Right lobe of liver (tissue), 6 donors: Measurements from ENCODE around the gene SMIM9. TPM values are rescaled to one million over a fixed set of nuclear protein-coding genes. Genes with fewer than 3 reads are reported as not detected.
"Not testable (repeated sequence)": the region's sequence is repeated elsewhere in the genome, so short reads cannot be mapped to it uniquely, and the experiment has no call there.

Experiments
- ATAC-seq, 4 donors: fragments of 200-7000 bp; cut with Tn5 transposase; one replicate each; pipeline ENCODE4 v1.9.1; 2020; ENCODE audit warnings: mild to moderate bottlenecking in 4 of 4, moderate library complexity in 4 of 4
- DNase-seq, 3 donors: peaks; one replicate each; pipeline ENCODE4 v3.0.0-alpha.2; 2020
- H3K27ac ChIP-seq, 3 donors: fragments of 200-600 bp; one replicate each; pipeline ENCODE4 v1.8.0; 2022
- H3K27me3 ChIP-seq, 2 donors: fragments of 200-600 bp; one replicate each; pipeline ENCODE4 v1.8.0; 2022
- H3K36me3 ChIP-seq, 4 donors: fragments of 200-600 bp; sonication (generic) in 1 of 4; one replicate each; pipeline versions ENCODE4 v1.5.1 to v1.8.0; 2017 to 2022; ENCODE audit warnings: control low read depth in 1 of 4
- H3K4me1 ChIP-seq, 4 donors: fragments of 200-600 bp; sonication (generic) in 1 of 4; one replicate each; pipeline versions ENCODE4 v1.5.1 to v1.8.0; 2017 to 2022; ENCODE audit warnings: control low read depth in 1 of 4
- H3K4me3 ChIP-seq, 3 donors: fragments of 200-600 bp; one replicate each; pipeline ENCODE4 v1.8.0; 2022
- H3K9me3 ChIP-seq, 4 donors: fragments of 200-600 bp; sonication (generic) in 1 of 4; one replicate each; pipeline versions ENCODE4 v1.5.1 to v1.8.0; 2017 to 2022; ENCODE audit warnings: control low read depth in 1 of 4
- POLR2A ChIP-seq: fragments of 450-650 bp; IDR thresholded peaks from one replicate; pipeline ENCODE4 v1.6.1; 2017; ENCODE audit warnings: antibody characterized with exemption, mild to moderate bottlenecking
- WGBS: methylation state at CpG from one replicate; pipeline ENCODE4 v1.1.6; 2018; ENCODE audit warnings: low coverage, low lambda C conversion rate; ENCODE audit not compliant: insufficient coverage; ENCODE audit errors: missing lambda C conversion rate; 5-methylcytosine and 5-hydroxymethylcytosine counted together
- intact Hi-C, 2 donors: fragments of 100-400 bp; cut with DNase I; formaldehyde crosslinking; loops; one replicate each; pipeline versions ENCODE4 v1.11.2 to v1.14.1; 2022
- total RNA-seq, 6 experiments: library from RNA; depleted of rRNA in 2 of 6; stranded (reverse); fragments of >200 nt in 2 of 6; fragmentation: NEBNext Ultra II Directional in 3 of 6; extraction: Animal tissue kit (Norgen Biotek cat#: 25700) in 3 of 6; gene quantifications; one replicate each; pipeline versions ENCODE4 v1.1.0 to v1.2.4, GENCODE V29; 2016 to 2023
- TF ChIP-seq, protein P1 (sequence below), 4 donors: fragments of 200-600 bp in 3 of 4; fragments of 450-650 bp in 1 of 4; IDR thresholded peaks; one replicate each; pipeline versions ENCODE4 v1.5.1 to v1.8.0; 2016 to 2022; ENCODE audit warnings: antibody characterized with exemption in 4 of 4, mild to moderate bottlenecking in 2 of 4
- donor health status: DM: no; HTN: yes; CAD: no.
- donor health status: DM: no; HTN: no; CAD: no.
- donor health status: DM: no; HTN: no; CAD: no.
- donor health status: DM: no; HTN: yes; CAD: no.
- donor health status: DM: no; HTN: yes; CAD: no.

SMIM9 gene
- total RNA-seq, 6 experiments from 2014 or later, result not detected

DNA sequence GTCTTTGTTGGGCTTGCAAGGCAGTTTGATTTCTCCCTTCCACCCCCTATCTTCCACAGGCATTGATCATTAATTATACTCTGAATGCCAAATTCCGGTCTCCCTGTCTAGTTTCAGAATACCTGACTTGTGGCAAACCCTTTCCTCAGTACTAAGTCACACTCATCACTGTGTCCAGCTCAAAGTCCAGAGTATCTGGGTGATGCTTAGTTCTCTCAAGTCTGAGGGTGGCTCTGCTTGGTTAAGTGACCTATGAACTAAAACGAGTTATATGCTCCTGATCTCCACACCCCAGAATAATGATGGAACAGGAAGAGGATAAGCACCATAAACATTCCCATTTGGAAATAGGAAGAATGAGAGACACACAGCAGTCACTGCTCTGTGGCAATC is 6.5 kb downstream of the SMIM9 start:
- Histone ChIP-seq H3K4me3 (no peak overlapping the region), H3K27ac (no peak overlapping the region), H3K27me3 (peaks cover 0 to 6% of the 10 kb centered on the region in 2 donors), H3K36me3 (no peaks in the 10 kb centered on the region), H3K9me3 (no peaks in the 10 kb centered on the region), H3K4me1 (no peaks in the 10 kb centered on the region)
- intact Hi-C loops, result no loop called here
- no peak for DNase-seq
- ATAC-seq, result no peak
- WGBS, result 60% methylated on average over 1 of the region's 2 CpGs
- no peak for TF ChIP-seq POLR2A
- TF ChIP-seq, protein P1, sequence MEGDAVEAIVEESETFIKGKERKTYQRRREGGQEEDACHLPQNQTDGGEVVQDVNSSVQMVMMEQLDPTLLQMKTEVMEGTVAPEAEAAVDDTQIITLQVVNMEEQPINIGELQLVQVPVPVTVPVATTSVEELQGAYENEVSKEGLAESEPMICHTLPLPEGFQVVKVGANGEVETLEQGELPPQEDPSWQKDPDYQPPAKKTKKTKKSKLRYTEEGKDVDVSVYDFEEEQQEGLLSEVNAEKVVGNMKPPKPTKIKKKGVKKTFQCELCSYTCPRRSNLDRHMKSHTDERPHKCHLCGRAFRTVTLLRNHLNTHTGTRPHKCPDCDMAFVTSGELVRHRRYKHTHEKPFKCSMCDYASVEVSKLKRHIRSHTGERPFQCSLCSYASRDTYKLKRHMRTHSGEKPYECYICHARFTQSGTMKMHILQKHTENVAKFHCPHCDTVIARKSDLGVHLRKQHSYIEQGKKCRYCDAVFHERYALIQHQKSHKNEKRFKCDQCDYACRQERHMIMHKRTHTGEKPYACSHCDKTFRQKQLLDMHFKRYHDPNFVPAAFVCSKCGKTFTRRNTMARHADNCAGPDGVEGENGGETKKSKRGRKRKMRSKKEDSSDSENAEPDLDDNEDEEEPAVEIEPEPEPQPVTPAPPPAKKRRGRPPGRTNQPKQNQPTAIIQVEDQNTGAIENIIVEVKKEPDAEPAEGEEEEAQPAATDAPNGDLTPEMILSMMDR (IDR thresholded peaks at IDR 0.05), result no peak

DNA sequence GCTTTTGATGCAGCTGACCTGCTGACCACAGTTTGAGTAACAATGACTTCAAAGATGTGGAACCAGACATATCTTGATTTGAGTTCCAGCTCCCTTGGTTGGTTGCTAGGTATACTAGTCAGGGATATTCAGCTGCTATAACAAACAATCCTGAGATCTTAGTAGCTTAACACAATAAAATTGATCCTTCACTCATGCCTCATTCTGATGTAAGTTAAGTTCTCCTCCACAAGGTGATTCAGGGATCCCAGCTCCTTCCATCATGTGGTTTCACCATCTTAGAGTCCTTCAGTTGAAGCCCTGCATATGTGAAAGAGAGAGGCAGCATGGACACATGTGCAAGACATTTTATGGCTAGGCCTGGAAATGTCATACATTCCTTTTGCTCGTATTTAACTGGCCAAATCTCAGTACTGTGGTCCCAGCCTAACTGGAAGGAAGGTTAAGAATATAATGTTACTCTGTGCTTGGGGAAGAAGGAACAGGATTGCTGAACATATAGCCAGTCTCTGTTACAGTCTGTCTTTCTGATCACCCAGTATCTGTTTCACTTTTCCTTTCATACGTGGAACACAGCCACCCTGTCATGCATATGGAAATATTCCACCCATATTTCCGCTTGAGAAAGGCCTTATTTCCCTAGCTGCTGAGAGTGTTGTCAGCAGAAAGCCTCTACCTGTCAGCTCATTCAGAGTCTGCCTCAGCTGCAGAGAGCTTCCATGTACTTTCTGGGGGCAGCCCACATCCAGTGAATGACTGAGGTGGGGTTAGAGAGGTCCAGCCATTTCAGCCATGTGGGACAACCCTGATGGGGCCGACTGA is 7.1 kb downstream of the SMIM9 start:
- no peak for TF ChIP-seq POLR2A
- TF ChIP-seq, protein P1 (IDR thresholded peaks at IDR 0.05), result no peak
- no peaks in the 10 kb centered on the region for H3K27me3 ChIP-seq
- H3K9me3 ChIP-seq, result no peaks in the 10 kb centered on the region
- intact Hi-C loops, result no loop called here
- no peaks in the 10 kb centered on the region for H3K36me3 ChIP-seq
- ATAC-seq (peak in 3 of 4 donors; percentile 29 to 52 (median 48)), DNase-seq (no peak)
- no peak overlapping the region for H3K27ac ChIP-seq
- WGBS, result 40% methylated on average over 3 of the region's 4 CpGs
- H3K4me1 ChIP-seq, result no peaks in the 10 kb centered on the region
- H3K4me3 ChIP-seq, result no peak overlapping the region

DNA sequence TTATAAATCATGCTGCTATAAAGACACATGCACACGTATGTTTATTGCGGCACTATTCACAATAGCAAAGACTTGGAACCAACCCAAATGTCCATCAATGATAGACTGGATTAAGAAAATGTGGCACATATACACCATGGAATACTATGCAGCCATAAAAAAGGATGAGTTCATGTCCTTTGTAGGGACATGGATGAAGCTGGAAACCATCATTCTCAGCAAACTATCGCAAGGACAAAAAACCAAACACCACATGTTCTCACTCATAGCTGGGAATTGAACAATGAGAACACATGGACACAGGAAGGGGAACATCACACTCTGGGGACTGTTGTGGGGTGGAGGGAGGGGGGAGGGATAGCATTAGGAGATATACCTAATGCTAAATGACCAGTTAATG is 8.9 kb downstream of the SMIM9 start:
- WGBS, result 67% methylated on average over 1 of the region's 3 CpGs

DNA sequence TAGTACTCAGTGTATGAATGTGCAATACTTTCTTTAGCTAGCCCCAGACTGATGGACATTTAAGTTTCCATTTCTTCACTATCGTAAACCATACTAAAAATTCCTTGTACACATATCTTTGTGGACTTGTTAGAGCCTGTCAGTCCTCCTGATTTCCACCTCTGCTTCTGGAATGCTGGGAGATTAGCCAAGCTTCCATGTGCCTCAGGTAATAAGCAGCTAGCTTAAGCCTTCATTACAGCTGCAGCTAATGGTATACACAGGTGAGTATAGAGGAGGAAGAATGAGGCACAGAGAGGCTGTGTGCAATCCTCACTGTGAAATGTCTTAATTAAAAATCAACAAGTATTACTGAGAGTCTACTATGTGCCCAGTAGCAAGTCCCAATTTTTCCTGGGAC is 9.8 kb downstream of the SMIM9 start:
- intact Hi-C loops, result no loop called here
- Histone ChIP-seq H3K27ac (no peak overlapping the region), H3K9me3 (no peaks in the 10 kb centered on the region), H3K27me3 (no peaks in the 10 kb centered on the region), H3K36me3 (no peaks in the 10 kb centered on the region), H3K4me1 (no peaks in the 10 kb centered on the region), H3K4me3 (no peak overlapping the region)
- TF ChIP-seq, protein P1 (IDR thresholded peaks at IDR 0.05), result no peak
- TF ChIP-seq POLR2A, result no peak
- 56% methylated on average over 1 of the region's 1 CpG for WGBS
- no peak for ATAC-seq
- DNase-seq, result no peak

More for the DNA sequence above, 8.9 kb downstream of the SMIM9 start:
- H3K27ac ChIP-seq, H3K27me3 ChIP-seq, H3K36me3 ChIP-seq, intact Hi-C loops, H3K9me3 ChIP-seq, H3K4me3 ChIP-seq, DNase-seq, ATAC-seq, H3K4me1 ChIP-seq: not testable (repeated sequence)

DNA sequence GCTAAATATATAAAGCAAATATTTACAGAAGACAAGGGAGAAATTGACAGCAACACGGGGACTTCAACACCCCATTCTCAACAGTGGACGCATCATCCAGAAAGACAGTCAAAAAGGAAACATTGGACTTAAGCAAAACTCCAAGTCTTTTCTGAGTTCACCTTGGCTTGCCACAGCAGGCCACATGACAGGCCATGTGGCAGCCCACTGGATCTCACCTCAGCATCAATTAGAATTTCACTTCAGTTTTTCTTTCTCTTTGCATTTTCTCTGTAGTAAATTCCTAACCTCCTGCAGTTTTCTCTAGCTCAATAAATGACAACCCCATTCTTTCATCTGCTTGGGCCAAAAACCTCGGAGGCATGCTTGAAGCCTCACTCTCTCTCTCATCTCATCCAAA is 12.4 kb downstream of the SMIM9 start:
- no peak overlapping the region for H3K27ac ChIP-seq
- no peak for TF ChIP-seq POLR2A
- TF ChIP-seq, protein P1 (IDR thresholded peaks at IDR 0.05), result no peak
- H3K4me3 ChIP-seq, result no peak overlapping the region
- intact Hi-C loops, result no loop called here
- H3K36me3 ChIP-seq, result no peaks in the 10 kb centered on the region
- no peaks in the 10 kb centered on the region for H3K4me1 ChIP-seq
- H3K27me3 ChIP-seq, result no peaks in the 10 kb centered on the region
- ATAC-seq (no peak), DNase-seq (no peak)
- H3K9me3 ChIP-seq, result no peaks in the 10 kb centered on the region
- WGBS, result 68% methylated on average over 3 of the region's 3 CpGs
